A549 treated with Mapracorat at 1 μM for 4 hours (cell line): ENCODE measurements around the gene LY6G6D. TPM values are rescaled to one million over a fixed set of nuclear protein-coding genes. Genes with fewer than 3 reads are reported as not detected.

Source experiments
- total RNA-seq: library from RNA; stranded (reverse); fragments of 200-300 nt; extraction: Qiagen RNA extraction; gene quantifications from 5 replicates; pipeline ENCODE4 v1.2.3, GENCODE V29; 2022

The LY6G6D gene, protein sequence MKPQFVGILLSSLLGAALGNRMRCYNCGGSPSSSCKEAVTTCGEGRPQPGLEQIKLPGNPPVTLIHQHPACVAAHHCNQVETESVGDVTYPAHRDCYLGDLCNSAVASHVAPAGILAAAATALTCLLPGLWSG
- not detected in 5 replicates for total RNA-seq

DNA sequence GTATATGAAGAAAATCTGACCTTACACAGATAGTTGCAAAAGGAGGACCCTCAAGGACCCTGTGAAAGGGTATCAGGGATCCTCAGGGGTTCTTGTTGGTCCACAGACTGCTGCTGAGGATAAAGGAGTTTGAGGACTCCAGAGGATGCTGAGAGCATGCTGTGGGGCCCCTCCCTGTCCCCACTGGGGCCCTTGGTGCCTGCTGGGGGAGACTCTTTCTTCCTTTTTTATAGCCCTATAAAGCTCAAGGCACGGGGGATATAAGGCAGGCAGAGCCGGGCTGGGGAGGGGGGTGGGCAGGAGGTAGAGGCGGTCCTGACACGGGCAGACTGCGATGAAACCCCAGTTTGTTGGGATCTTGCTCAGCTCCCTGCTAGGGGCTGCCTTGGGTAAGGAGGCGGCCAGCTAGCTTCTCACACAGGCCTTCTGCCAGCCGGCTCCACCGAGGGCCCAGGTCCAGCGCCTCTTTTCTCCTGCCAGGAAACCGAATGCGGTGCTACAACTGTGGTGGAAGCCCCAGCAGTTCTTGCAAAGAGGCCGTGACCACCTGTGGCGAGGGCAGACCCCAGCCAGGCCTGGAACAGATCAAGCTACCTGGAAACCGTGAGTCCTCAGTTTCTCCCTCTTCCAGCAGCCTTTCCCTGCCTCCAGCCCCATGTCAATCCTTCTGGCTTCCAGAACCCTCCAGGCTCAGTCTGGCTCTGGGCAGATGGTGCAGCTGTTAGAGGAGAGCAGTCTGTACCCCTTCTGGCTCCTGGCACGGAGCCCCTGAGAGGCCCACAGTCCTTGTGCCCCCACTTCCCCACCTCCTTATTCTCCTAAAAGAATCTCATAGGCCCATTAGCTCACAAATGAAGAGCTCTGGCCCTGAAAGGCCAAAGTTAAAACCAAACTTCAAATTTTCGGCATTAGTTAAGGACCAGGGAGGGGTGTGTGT is at the start of gene LY6G6D:
Gene LY6G6D, plus strand, starts transcription at position 327 of the 937 bp plus-strand sequence. Its CDS starts 8 bp downstream, at position 335.

DNA sequence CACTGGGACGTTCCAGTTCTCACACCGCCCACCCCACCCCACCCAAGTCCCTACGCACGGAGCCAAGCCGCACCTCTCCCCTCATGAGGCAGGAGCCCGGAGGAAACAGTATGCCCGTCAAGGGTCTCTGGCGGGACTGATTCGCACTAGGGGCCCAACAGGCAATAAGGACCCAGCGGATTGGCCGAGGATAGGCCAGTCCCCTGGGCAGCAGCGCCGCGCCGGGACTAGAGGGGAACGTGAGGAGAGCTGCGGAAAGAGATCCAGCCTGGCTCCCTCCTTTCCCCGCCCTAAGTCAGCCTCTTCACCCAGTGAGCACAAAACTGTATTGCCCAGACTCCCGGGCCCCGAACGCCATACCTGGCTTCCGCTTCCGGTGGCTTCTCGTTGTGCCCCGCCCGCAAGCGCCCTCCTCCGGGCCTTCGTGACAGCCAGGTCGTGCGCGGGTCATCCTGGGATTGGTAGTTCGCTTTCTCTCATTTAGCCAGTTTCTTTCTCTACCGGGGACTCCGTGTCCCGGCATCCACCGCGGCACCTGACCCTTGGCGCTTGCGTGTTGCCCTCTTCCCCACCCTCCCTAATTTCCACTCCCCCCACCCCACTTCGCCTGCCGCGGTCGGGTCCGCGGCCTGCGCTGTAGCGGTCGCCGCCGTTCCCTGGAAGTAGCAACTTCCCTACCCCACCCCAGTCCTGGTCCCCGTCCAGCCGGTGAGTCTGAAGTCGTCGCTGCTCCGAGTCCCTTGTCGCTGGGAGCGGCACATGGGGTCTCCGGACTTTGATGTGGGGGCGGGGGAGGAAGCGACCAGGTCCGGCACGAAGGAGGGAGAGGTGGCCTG is 49.4 kb upstream of the LY6G6D start, which contains the start of gene CSNK2B:
Gene CSNK2B, plus strand, starts transcription at position 580 of the 836 bp plus-strand sequence. CDS start 752 bp downstream, outside the sequence.

DNA sequence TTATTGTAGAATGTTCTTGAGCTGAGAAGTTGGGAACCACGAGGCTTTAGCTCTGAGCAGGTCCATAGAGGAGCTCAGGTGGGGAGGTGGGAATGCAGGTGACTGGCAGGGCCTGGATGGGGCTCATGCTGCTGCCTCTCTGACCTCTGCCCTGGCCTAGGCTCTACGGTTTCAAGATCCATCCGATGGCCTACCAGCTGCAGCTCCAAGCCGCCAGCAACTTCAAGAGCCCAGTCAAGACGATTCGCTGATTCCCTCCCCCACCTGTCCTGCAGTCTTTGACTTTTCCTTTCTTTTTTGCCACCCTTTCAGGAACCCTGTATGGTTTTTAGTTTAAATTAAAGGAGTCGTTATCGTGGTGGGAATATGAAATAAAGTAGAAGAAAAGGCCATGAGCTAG is 45.5 kb upstream of the LY6G6D start, which contains the start of gene LY6G5B:
Gene LY6G5B, plus strand, starts transcription at position 301 of the 400 bp plus-strand sequence. CDS start 975 bp downstream, outside the sequence.

DNA sequence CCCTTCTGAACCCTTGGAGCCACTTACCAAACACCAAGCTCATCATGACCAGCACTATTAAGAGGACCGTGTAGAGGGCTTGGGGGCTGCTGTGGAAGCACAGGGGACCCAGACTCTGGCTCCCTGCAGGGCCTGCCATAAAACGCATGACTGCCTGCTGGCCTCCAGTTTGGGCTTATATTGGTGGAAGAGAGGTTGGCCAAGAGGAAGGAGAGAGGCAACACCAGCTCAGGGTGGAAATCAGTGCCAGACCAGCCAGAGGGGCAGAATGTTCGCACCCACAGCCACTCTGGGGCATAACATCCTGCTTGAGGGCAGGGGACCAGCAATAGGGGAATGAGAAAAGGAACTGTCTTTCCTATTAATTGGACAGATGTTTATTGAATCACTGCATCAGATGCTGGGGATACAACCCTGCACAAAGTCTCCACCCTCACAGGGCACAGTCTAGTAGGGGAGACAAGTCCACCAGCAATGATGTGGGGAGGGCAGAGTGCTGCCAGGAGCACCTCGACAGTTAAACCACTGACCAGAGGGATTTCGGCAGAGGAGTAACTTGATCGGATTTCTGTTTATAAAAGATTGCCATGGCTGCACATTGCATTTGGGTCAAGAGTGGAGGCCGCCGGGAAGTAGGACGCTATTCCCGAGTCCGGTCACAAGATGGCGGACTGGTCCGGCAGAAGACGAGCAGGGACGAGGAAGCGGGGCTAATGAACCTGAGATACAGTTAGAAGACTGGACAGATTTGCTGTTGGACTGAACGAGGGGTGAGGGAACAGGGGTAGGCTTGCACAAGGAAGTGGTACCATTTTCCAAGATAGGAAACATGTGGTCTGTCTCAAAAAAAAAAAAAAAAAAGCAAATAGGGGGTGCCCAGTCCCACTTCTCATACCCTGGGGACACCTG is 34.7 kb upstream of the LY6G6D start, which contains the start of gene LY6G5C:
Gene LY6G5C, minus strand, starts transcription at position 842 of the 909 bp plus-strand sequence. Its CDS starts 694 bp downstream, at position 148.

DNA sequence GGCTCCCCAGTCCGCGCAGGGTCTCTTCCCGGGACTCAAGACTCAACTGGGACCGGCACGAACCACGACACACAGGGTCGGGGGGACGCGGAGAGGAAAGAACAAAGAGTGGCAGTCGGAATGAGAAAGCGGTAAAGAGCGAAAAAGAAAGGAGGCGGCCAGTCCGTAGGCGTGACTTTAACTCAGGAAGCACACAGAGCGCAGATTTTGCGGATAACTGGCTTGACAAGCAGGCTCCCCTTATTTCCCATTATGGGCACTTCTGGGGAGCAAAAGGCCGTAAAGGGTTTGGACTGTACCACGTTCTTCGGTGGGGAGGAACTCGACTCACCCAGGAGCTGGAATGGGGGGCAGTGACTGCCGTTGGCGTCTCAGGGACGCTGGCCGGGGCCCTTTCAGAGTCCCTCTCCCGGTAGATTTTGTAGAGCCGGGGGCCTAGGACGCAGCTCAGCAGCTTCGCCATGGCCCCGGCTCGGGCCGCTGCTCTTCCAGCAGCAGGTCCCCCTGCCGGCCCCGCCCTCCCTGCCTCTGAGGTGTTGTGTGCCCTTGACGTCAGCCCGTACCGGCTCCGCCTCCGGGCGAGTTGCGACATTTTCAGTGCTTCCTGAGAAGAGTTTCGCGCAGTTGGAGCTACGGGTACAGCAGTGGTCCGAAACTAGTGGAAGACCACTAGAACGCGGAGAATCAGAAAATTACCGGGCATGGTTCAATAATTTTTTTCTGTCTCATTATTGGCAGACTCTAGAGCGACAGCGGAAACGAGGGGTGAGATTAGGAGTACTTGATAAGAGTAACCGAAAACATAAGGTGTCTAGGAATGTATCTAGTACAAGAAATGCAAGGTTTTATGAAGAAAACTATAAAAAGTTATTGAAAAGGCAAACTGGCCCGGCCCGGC is 12.1 kb upstream of the LY6G6D start, which contains the start of gene ABHD16A:
Gene ABHD16A, minus strand, starts transcription at position 506 of the 898 bp plus-strand sequence. Its CDS starts 43 bp downstream, at position 463.

DNA sequence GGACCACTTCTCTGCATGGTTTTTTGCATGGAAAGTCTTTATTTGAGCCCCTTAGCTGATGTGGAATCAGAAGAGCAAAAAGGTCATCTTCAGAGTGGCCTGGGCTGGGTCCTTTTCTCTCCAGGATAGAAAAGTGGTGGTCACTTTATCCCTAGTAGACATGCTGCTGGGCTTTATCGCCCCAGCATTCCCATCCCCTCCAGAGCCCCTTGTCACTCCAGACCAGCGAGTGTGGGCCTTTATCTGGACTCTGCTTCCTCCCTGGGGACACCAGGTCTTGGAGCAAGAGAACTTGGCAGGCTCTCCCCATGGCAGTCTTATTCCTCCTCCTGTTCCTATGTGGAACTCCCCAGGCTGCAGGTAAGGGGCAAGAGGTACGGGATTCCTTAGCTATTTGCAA is 8.5 kb upstream of the LY6G6D start, which contains the start of gene LY6G6F:
Gene LY6G6F, plus strand, starts transcription at position 268 of the 400 bp plus-strand sequence. Its CDS starts 41 bp downstream, at position 309.

DNA sequence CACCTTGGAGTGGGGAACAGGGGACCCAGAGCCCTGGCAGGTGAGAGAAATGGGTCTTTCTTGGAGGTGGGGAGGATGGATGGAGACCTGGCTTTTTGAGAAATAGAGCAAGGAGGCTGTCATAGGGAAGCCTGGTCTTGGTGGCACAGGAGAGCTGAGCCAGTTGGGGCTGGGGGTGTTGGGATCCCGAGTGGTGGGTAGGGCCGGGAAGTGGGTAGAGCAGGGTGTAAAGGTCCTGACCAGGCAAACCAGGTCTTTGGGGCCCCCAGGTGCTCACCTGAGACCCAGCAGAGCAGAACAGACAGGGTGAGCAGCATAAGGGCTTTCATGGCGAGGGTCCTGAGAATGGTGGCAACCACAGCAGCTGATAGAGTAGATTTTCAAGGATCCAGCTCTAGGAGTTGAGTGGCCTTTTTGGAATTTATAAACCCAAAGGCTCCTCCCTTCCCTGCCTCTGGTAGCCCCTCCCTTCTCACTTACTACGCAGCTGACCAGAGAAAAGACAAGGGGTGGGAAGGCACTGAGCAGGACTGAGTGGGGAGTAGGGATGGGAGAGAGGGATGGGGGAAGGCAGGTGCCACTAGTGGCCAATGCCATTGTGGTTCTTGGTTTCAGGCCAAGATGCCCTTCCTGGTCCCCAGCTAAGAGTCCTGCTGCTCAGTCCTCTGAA is 6.3 kb downstream of the LY6G6D start, which contains the start of gene LY6G6C:
Gene LY6G6C, minus strand, starts transcription at position 396 of the 670 bp plus-strand sequence. Its CDS starts 67 bp downstream, at position 329.

DNA sequence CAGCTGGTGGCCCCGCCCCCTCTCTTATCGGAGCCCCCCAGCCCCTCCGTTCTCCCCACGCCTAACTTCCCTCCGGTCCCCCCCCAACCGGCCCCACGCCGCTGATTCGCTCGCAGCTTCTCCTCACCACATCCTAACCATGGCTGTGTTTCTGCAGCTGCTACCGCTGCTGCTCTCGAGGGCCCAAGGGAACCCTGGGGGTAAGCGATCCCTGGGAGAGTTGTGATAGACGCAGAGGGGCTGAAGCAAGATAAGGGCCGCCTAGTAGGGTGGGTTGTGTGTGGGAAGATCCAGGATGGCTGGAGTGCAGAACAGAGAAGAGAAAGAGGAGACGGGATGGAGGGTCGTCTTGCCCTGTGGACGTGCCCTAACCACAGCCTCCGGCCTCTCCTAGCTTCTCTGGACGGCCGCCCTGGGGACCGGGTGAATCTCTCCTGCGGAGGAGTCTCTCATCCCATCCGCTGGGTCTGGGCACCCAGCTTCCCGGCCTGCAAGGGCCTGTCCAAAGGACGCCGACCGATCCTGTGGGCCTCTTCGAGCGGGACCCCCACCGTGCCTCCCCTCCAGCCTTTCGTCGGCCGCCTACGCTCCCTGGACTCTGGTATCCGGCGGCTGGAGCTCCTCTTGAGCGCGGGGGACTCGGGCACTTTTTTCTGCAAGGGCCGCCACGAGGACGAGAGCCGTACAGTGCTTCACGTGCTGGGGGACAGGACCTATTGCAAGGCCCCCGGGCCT is 8.3 kb downstream of the LY6G6D start, which contains the start of gene MPIG6B:
Gene MPIG6B, plus strand, starts transcription at position 129 of the 735 bp plus-strand sequence. Its CDS starts 11 bp downstream, at position 140.

DNA sequence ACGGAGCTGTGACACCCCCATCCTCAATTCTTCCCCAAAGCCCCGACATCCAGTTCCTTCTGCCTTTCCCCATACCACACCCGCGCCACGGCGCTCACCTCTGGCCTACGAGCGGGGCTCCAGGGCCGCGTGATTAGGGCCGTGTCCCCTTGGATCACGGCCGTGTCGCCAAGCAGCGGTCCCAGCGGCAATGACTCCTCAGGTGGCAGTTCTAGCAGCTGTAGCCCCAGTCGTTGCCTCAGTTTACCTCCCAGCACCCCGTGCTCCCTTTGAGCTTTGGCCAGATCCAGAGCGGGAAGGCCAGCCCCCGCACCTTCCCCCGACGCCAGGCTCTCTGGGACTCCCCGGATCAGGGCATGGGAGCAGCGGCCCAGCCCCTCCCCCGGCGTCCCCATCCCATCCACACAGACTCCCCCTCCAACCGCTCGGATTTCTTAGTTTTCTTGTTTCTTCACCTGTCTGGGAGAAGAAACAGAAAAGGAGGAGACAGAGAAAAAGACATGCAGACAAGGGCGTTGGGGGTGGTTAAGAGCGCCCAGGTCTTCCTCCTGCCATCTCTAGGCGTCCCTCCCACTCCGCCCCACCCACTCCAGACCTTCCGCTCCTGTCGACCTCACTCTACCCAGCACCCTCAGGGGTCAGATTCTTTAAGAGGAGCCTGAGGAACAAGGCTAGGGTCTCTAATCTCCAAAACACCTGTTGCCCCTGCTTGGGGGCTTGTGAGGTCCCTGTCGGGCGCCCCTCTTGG is 13.8 kb downstream of the LY6G6D start, which contains the start of gene DDAH2:
Gene DDAH2, minus strand, starts transcription at position 533 of the 748 bp plus-strand sequence. Its CDS starts 138 bp downstream, at position 395.

DNA sequence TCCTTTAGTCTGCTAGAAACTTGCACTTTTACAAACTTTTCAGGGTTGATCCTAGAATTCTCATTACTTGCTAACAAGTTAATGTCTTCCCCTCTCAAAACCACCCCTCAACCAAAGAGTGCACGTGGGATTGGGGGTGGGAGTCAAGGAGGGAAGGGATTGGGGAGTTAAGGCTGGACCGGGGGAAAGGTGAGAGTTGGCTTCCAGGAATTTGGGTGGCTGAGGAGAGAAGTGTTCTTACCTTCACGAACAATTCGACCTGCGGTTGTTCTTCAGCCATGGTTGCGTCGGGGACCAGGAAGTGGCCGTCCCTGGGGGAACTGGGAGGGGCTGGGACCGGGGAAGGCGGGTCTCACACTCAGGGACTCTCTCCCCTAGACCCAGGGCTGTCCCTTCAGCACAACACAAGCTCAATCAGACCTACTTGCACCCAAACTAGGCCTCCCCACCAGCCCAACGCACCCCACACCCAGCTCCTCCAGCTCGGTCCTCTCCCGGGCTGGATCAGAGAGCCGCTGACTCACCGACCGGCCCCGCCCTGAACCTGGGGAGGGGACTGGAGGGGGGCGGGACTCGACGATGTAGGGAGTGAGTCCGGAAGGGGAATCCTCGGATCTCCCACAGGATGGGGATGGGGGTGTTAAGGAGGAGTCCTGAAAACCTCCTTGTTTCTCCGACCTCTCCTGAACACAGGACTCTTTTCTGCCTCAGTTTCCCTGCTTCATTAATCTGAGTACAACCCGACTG is 21.0 kb downstream of the LY6G6D start, which contains the start of gene CLIC1:
Gene CLIC1, minus strand, starts transcription at position 510 of the 747 bp plus-strand sequence. Its CDS starts 230 bp downstream, at position 280.

DNA sequence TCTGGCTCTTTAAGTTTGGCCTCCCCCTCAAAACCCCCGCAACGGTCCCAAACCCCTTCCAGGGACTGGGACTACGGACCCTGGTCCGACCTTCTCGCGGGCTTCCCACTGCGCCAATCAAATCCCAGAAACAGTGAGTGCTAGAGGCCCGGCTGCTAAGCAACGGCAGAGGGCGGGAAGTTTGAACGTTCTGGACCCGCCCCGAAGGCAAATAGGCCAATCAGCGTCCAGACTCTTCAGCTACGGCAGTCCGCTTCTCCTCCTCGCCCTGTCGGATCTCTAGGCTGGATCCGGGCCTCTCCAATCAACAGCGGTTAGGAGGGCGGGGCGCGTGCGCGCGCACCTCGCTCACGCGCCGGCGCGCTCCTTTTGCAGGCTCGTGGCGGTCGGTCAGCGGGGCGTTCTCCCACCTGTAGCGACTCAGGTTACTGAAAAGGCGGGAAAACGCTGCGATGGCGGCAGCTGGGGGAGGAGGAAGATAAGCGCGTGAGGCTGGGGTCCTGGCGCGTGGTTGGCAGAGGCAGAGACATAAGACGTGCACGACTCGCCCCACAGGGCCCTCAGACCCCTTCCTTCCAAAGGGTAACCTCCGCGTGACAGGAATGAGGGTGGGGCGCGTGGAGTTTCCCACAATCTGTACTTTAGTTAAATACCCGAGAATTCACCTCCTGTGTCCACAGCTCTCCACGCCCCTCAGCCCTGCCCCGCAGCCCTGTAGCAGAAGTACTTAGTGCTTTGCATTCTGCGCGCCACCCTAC is 24.7 kb downstream of the LY6G6D start, which contains the start of gene MSH5:
Gene MSH5, plus strand, starts transcription at position 367 of the 758 bp plus-strand sequence. CDS start 462 bp downstream, outside the sequence.

DNA sequence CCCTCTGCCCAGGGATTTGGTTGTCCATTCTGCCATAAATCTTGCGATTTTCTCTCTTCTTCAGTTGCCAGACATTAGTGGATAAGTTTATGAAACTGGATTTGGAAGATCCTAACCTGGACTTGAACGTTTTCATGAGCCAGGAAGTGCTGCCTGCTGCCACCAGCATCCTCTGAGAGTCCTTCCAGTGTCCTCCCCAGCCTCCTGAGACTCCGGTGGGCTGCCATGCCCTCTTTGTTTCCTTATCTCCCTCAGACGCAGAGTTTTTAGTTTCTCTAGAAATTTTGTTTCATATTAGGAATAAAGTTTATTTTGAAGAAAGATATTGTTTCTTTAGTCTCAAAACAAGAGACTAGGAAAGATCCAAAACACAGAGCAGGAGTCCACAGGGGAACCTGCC is 47.2 kb downstream of the LY6G6D start, which contains the start of gene SAPCD1:
Gene SAPCD1, plus strand, starts transcription at position 301 of the 400 bp plus-strand sequence. CDS start 399 bp downstream, outside the sequence.

